Fibroblast of pulmonary artery (primary cell): ENCODE measurements around the gene GRIA4.

ENCODE experiments used
- DNase-seq: peaks from one replicate; pipeline ENCODE4 v3.0.0-alpha.2; 2010; ENCODE audit warnings: low read depth
- H3K4me3 ChIP-seq: replicated peaks from 2 replicates; pipeline ENCODE4 v1.5.1; 2011; ENCODE audit warnings: low read depth, mild to moderate bottlenecking, control low read depth, low read length, moderate library complexity
- CTCF ChIP-seq: IDR thresholded peaks from 2 replicates; pipeline ENCODE4 v1.5.1; 2011; ENCODE audit warnings: mild to moderate bottlenecking, control low read depth, low read length, inconsistent platforms; ENCODE audit errors: missing control alignments

GRIA4 gene

DNA sequence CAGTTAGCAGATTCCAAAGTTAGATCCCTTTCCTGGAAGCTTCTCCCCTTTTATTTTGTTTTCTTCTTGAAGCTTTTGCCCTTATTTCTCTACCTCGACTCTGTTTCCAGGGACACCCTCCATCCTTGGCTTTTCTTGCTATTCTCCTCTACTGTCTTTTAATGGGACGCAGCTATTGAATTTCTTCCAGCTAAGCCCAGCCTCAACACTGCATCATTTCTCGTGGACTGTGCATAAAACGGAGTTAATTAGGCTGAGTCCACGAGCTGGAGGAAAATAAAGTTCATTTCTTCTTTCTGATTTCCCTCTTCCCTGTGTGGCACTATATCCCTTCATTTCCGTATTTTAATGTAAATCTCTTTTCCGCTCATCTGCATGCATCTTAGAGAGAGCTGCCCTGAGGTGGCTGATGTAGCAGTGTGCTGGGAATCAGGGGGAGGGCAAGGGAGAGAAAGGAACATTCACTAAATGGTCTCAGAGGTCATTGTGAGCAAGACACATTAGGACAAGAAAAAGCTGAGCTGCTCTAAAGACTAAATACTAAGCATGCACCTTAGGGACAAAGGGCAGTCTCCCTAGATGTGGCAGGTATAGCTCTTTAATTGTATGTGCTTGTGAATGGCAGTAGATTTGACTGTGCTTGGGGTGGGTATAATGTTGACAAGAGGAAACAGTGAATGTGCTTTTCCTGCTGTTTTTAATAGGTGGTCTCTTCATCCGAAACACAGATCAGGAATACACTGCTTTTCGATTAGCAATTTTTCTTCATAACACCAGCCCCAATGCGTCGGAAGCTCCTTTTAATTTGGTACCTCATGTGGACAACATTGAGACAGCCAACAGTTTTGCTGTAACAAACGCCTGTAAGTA is 1.9 kb downstream of the GRIA4 start:
- no peak for DNase-seq
- TF ChIP-seq CTCF, result no peak
- no peak overlapping the region for H3K4me3 ChIP-seq

- no peak for DNase-seq
- no peak overlapping the region for H3K4me3 ChIP-seq
- TF ChIP-seq CTCF, result no peak
Measured at GRCh38 chr11:105612771-105613170, 2.9 kb downstream of the GRIA4 start.

DNA sequence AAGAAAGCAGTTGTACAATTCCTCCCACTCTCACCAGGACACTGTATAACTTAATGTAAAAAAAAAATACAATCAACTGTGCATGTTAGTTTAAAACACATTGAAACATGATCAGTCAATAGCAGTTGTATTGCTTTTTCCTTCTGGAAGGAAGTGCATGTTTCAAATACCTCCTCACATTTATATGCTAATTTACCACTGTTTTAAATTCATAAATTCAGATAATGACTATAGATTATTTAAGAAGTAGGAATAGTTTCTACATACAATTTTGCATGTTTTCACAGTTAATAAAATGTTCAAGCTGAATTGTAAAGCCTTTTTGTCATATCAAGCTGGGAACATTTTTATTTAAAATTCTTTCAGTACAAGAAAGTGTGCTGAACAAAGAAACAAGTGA is 3.3 kb downstream of the GRIA4 start:
- no peak for DNase-seq
- no peak overlapping the region for H3K4me3 ChIP-seq
- TF ChIP-seq CTCF, result no peak

- H3K4me3 ChIP-seq, result no peak overlapping the region
- no peak for DNase-seq
- TF ChIP-seq CTCF, result no peak
Measured at GRCh38 chr11:105618343-105618955, 8.6 kb downstream of the GRIA4 start.

DNA sequence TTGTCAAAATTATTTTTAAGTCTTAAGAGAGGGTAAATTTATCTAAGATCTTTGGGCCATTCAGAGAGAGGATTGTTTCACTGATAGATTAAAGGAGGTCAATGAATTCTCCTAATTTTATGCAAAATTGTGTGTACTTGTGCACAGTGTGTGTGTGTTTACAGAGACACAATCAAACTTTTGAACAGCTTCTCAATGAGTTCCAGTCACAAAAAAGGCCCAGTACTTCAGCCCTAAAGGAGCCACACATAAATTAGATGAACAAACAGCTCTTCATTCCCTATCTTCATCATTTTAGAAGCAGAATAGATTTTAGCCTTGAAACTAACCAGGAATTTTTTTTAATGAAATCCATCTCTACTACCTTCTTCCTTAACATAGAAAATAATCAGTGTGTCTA is 9.7 kb downstream of the GRIA4 start:
- DNase-seq, result no peak

GRCh38 chr11:105622016-105622415 is 12.1 kb downstream of the GRIA4 start:
- TF ChIP-seq CTCF, result no peak
- no peak overlapping the region for H3K4me3 ChIP-seq
- no peak for DNase-seq

More for the DNA sequence above, 9.7 kb downstream of the GRIA4 start:
- H3K4me3 ChIP-seq, result no peak overlapping the region
- TF ChIP-seq CTCF, result no peak
